HUES6 (cell line): Measurements from ENCODE around the gene FBXW5.

Experiments used
- H3K27ac ChIP-seq: 2 replicates; pipeline ENCODE4 v1.7.0; 2013; ENCODE audit warnings: low read depth, mild to moderate bottlenecking, low read length, inconsistent platforms
- H3K27me3 ChIP-seq: 2 replicates; pipeline ENCODE4 v1.6.1; 2013; ENCODE audit warnings: low read length; ENCODE audit not compliant: control insufficient read depth, insufficient read depth
- H3K36me3 ChIP-seq: 2 replicates; pipeline ENCODE4 v1.6.1; 2013; ENCODE audit warnings: low read length; ENCODE audit not compliant: control insufficient read depth, insufficient read depth
- H3K4me1 ChIP-seq: 2 replicates; pipeline ENCODE4 v1.6.1; 2013; ENCODE audit warnings: low read length; ENCODE audit not compliant: control insufficient read depth, insufficient read depth
- H3K4me3 ChIP-seq: 2 replicates; pipeline ENCODE4 v1.5.1; 2013; ENCODE audit warnings: low read depth, low read length
- H3K9ac ChIP-seq: one replicate; pipeline ENCODE4 v1.6.1; 2013; ENCODE audit warnings: mild to moderate bottlenecking, low read length
- H3K9me3 ChIP-seq: 2 replicates; pipeline ENCODE4 v1.6.1; 2013; ENCODE audit warnings: low read depth, low read length; ENCODE audit not compliant: control insufficient read depth, insufficient read depth

FBXW5 gene

GRCh38 chr9:136958898-136959850, 14.6 kb upstream of the FBXW5 start:
- Histone ChIP-seq H3K36me3 (no peaks in the 10 kb centered on the region), H3K9ac (no peak overlapping the region), H3K27ac (no peak overlapping the region), H3K27me3 (no peaks in the 10 kb centered on the region), H3K9me3 (no peaks in the 10 kb centered on the region), H3K4me1 (no peaks in the 10 kb centered on the region), H3K4me3 (no peak overlapping the region)

- no peaks in the 10 kb centered on the region for H3K4me1 ChIP-seq
- no peak overlapping the region for H3K4me3 ChIP-seq
- H3K27ac ChIP-seq: no peak overlapping the region
- no peak overlapping the region for H3K9ac ChIP-seq
- H3K36me3 ChIP-seq: no peaks in the 10 kb centered on the region
- H3K9me3 ChIP-seq: no peaks in the 10 kb centered on the region
- no peaks in the 10 kb centered on the region for H3K27me3 ChIP-seq
Measured at GRCh38 chr9:136958473-136958872, 13.9 kb upstream of the FBXW5 start.

GRCh38 chr9:136957901-136958300, 13.4 kb upstream of the FBXW5 start:
- Histone ChIP-seq H3K4me1 (no peaks in the 10 kb centered on the region), H3K9me3 (no peaks in the 10 kb centered on the region), H3K27ac (no peak overlapping the region), H3K36me3 (no peaks in the 10 kb centered on the region), H3K9ac (no peak overlapping the region), H3K4me3 (no peak overlapping the region), H3K27me3 (no peaks in the 10 kb centered on the region)

- no peaks in the 10 kb centered on the region for H3K9me3 ChIP-seq
- no peaks in the 10 kb centered on the region for H3K36me3 ChIP-seq
- no peak overlapping the region for H3K27ac ChIP-seq
- H3K9ac ChIP-seq: no peak overlapping the region
- no peak overlapping the region for H3K4me3 ChIP-seq
- no peaks in the 10 kb centered on the region for H3K27me3 ChIP-seq
- H3K4me1 ChIP-seq: no peaks in the 10 kb centered on the region
Measured at GRCh38 chr9:136957461-136957860, 12.9 kb upstream of the FBXW5 start.

GRCh38 chr9:136956604-136957003, 12.1 kb upstream of the FBXW5 start:
- Histone ChIP-seq H3K27ac (no peak overlapping the region), H3K9ac (no peak overlapping the region), H3K4me1 (no peaks in the 10 kb centered on the region), H3K27me3 (no peaks in the 10 kb centered on the region), H3K4me3 (no peak overlapping the region), H3K9me3 (no peaks in the 10 kb centered on the region), H3K36me3 (no peaks in the 10 kb centered on the region)

GRCh38 chr9:136955943-136956335, 11.4 kb upstream of the FBXW5 start:
- Histone ChIP-seq H3K27me3 (no peaks in the 10 kb centered on the region), H3K9me3 (no peaks in the 10 kb centered on the region), H3K4me1 (no peaks in the 10 kb centered on the region), H3K4me3 (no peak overlapping the region), H3K27ac (no peak overlapping the region), H3K36me3 (no peaks in the 10 kb centered on the region), H3K9ac (no peak overlapping the region)

GRCh38 chr9:136955202-136955942, 10.8 kb upstream of the FBXW5 start:
- Histone ChIP-seq H3K4me3 (no peak overlapping the region), H3K27ac (no peak overlapping the region), H3K4me1 (peaks cover 4% of the 10 kb centered on the region; the same call in 1 of the 2 replicates), H3K36me3 (no peaks in the 10 kb centered on the region), H3K9me3 (no peaks in the 10 kb centered on the region), H3K9ac (no peak overlapping the region), H3K27me3 (no peaks in the 10 kb centered on the region)

GRCh38 chr9:136954270-136955083, 9.9 kb upstream of the FBXW5 start:
- Histone ChIP-seq H3K27me3 (no peaks in the 10 kb centered on the region), H3K9ac (no peak overlapping the region), H3K36me3 (no peaks in the 10 kb centered on the region), H3K9me3 (no peaks in the 10 kb centered on the region), H3K27ac (no peak overlapping the region), H3K4me1 (peaks cover 7% of the 10 kb centered on the region; the same call in 1 of the 2 replicates), H3K4me3 (no peak overlapping the region)

- Histone ChIP-seq H3K27ac (no peak overlapping the region), H3K36me3 (no peaks in the 10 kb centered on the region), H3K9me3 (no peaks in the 10 kb centered on the region), H3K4me3 (no peak overlapping the region), H3K9ac (no peak overlapping the region), H3K4me1 (peaks cover 7% of the 10 kb centered on the region; the same call in 1 of the 2 replicates), H3K27me3 (no peaks in the 10 kb centered on the region)
Measured at GRCh38 chr9:136953771-136954269, 9.3 kb upstream of the FBXW5 start.

GRCh38 chr9:136952876-136953770, 8.6 kb upstream of the FBXW5 start:
- no peak overlapping the region for H3K27ac ChIP-seq

More at GRCh38 chr9:136952876-136953770, 8.6 kb upstream of the FBXW5 start:
- Histone ChIP-seq H3K27me3 (no peaks in the 10 kb centered on the region), H3K36me3 (no peaks in the 10 kb centered on the region), H3K9me3 (no peaks in the 10 kb centered on the region), H3K9ac (no peak overlapping the region), H3K4me3 (no peak overlapping the region), H3K4me1 (peaks cover 8% of the 10 kb centered on the region; the same call in 1 of the 2 replicates)
